Effector memory CD8-positive, alpha-beta T cell (primary cell): Measurements from ENCODE around the gene GLG1.
"Not testable (repeated sequence)": the region's sequence is repeated elsewhere in the genome, so short reads cannot be mapped to it uniquely, and the experiment has no call there.

ENCODE experiments used
- ATAC-seq: fragments of 150-1000 bp; cut with Tn5 transposase; replicated peaks from 2 replicates; pipeline ENCODE4 v1.10.0; 2021; ENCODE audit warnings: mild to moderate bottlenecking, moderate library complexity
- DNase-seq, 3 experiments: peaks; one replicate each; pipeline ENCODE4 v3.0.0; 2021
- H3K27ac Mint-ChIP-seq, 2 donors: one replicate each; pipeline ENCODE4 v1.8.0; 2022; ENCODE audit warnings: mild to moderate bottlenecking in 2 of 2, mixed read lengths in 2 of 2, moderate library complexity in 2 of 2
- H3K27me3 Mint-ChIP-seq, 2 donors: one replicate each; pipeline ENCODE4 v1.8.0; 2022; ENCODE audit warnings: mixed read lengths in 2 of 2
- H3K36me3 Mint-ChIP-seq: one replicate; pipeline ENCODE4 v1.8.0; 2022; ENCODE audit warnings: mild to moderate bottlenecking, moderate library complexity, mixed read lengths; ENCODE audit not compliant: insufficient read depth
- H3K4me1 Mint-ChIP-seq, 2 donors: one replicate each; pipeline ENCODE4 v1.8.0; 2022; ENCODE audit warnings: low read depth in 2 of 2, mixed read lengths in 2 of 2
- H3K4me3 Mint-ChIP-seq, 2 donors: one replicate each; pipeline ENCODE4 v1.8.0; 2022; ENCODE audit warnings: mild to moderate bottlenecking in 2 of 2, mixed read lengths in 2 of 2, moderate library complexity in 2 of 2
- H3K9me3 Mint-ChIP-seq, 2 donors: one replicate each; pipeline ENCODE4 v1.8.0; 2022; ENCODE audit warnings: mixed read lengths in 2 of 2

The GLG1 gene

GRCh38 chr16:74524926-74525325 lies 82.0 kb downstream of the GLG1 start:
- DNase-seq = no peak
- H3K4me1 Mint-ChIP-seq = peaks cover 5 to 22% of the 10 kb centered on the region in 2 donors
- H3K27me3 Mint-ChIP-seq = no peaks in the 10 kb centered on the region
- peaks cover 29% of the 10 kb centered on the region for H3K36me3 Mint-ChIP-seq
- H3K9me3 Mint-ChIP-seq = no peaks in the 10 kb centered on the region
- H3K27ac Mint-ChIP-seq = peak overlapping the region in 1 of 2 donors; percentile 46
- ATAC-seq = no peak
- no peak overlapping the region for H3K4me3 Mint-ChIP-seq

DNA sequence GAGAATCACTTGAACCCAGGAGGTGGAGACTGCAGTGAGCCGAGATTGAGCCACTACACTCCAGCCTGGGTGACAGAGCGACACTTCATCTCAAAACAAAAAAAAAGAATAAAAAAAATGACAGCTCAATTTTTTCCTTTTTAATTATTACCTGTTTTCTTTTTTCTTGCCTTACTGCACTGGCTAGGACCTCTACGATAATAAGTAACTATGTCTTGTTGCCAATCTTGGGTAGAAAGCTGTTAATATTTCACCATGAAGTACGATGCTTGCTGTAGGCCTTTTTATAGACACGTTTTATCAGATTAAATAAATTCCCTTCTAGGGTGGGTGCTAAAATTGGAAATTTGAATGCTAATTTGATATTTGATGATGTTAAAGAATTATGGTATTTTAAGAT lies 82.8 kb downstream of the GLG1 start:
- no peak overlapping the region for H3K4me3 Mint-ChIP-seq
- H3K4me1 Mint-ChIP-seq = peaks cover 5 to 24% of the 10 kb centered on the region in 2 donors
- no peak for DNase-seq
- H3K27me3 Mint-ChIP-seq = no peaks in the 10 kb centered on the region
- H3K27ac Mint-ChIP-seq = peak overlapping the region in 1 of 2 donors; percentile 46
- peaks cover 23% of the 10 kb centered on the region for H3K36me3 Mint-ChIP-seq
- ATAC-seq = no peak
- no peaks in the 10 kb centered on the region for H3K9me3 Mint-ChIP-seq

DNA sequence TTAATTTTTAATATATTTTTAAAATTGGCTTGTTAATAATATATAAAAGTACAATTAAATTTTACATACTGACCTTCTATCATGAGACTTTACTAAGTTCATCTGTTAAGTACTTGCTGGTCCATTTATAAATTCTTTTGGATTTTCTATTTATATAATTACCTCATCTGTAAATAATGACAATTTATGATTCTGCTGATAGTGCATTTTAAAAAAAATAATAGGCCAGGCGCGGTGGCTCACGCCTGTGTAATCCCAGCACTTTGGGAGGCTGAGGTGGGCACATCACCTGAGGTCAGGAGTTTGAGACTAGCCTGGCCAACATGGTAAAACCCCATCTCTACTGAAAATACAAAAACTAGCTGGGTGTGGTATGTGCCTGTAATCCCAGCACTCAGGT lies 83.2 kb downstream of the GLG1 start:
- not testable (repeated sequence) for ATAC-seq, H3K9me3 Mint-ChIP-seq, H3K27ac Mint-ChIP-seq, DNase-seq, H3K4me3 Mint-ChIP-seq, H3K27me3 Mint-ChIP-seq
- H3K4me1 Mint-ChIP-seq = peaks cover 5 to 24% of the 10 kb centered on the region in 2 donors
- peaks cover 21% of the 10 kb centered on the region for H3K36me3 Mint-ChIP-seq

- ATAC-seq (no peak), DNase-seq (no peak)
- Mint-ChIP-seq H3K36me3 (peaks cover 7% of the 10 kb centered on the region), H3K4me3 (no peak overlapping the region), H3K27ac (peak overlapping the region in 1 of 2 donors; percentile 34), H3K4me1 (peaks cover 12 to 35% of the 10 kb centered on the region in 2 donors), H3K9me3 (no peaks in the 10 kb centered on the region), H3K27me3 (no peaks in the 10 kb centered on the region)
Measured at GRCh38 chr16:74522160-74522559, 84.8 kb downstream of the GLG1 start.

- H3K9me3 Mint-ChIP-seq = no peaks in the 10 kb centered on the region
- DNase-seq = no peak
- H3K4me3 Mint-ChIP-seq = no peak overlapping the region
- H3K36me3 Mint-ChIP-seq = peaks cover 5% of the 10 kb centered on the region
- H3K27ac Mint-ChIP-seq = peak overlapping the region in 1 of 2 donors; percentile 34
- no peak for ATAC-seq
- H3K27me3 Mint-ChIP-seq = no peaks in the 10 kb centered on the region
- peaks cover 13 to 37% of the 10 kb centered on the region in 2 donors for H3K4me1 Mint-ChIP-seq
Measured at GRCh38 chr16:74521691-74522090, 85.2 kb downstream of the GLG1 start.

DNA sequence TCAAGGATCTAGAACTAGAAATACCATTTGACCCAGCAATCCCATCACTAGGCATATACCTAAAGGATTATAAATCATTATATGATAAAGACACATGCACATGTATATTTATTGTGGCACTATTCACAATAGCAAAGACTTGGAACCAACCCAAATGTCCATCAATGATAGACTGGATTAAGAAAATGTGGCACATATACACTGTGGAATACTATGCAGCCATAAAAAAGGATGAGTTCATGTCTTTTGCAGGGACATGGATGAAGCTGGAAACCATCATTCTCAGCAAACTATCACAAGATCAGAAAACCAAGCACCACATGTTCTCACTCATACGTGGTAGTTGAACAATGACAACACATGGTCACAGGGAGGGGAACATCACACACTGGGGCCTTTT lies 88.0 kb downstream of the GLG1 start:
- H3K4me1 Mint-ChIP-seq = peaks cover 31 to 58% of the 10 kb centered on the region in 2 donors

GRCh38 chr16:74511961-74512360 lies 95.0 kb downstream of the GLG1 start:
- H3K9me3 Mint-ChIP-seq = no peaks in the 10 kb centered on the region
- no peak overlapping the region for H3K4me3 Mint-ChIP-seq
- no peaks in the 10 kb centered on the region for H3K27me3 Mint-ChIP-seq
- H3K36me3 Mint-ChIP-seq = peaks cover 17% of the 10 kb centered on the region
- peaks cover 40 to 67% of the 10 kb centered on the region in 2 donors for H3K4me1 Mint-ChIP-seq
- H3K27ac Mint-ChIP-seq = peak overlapping the region; percentile 30 to 59
- no peak for DNase-seq
- no peak for ATAC-seq

More for the DNA sequence above, 88.0 kb downstream of the GLG1 start:
- H3K4me3 Mint-ChIP-seq, H3K9me3 Mint-ChIP-seq, H3K36me3 Mint-ChIP-seq, DNase-seq, ATAC-seq, H3K27me3 Mint-ChIP-seq, H3K27ac Mint-ChIP-seq: not testable (repeated sequence)

DNA sequence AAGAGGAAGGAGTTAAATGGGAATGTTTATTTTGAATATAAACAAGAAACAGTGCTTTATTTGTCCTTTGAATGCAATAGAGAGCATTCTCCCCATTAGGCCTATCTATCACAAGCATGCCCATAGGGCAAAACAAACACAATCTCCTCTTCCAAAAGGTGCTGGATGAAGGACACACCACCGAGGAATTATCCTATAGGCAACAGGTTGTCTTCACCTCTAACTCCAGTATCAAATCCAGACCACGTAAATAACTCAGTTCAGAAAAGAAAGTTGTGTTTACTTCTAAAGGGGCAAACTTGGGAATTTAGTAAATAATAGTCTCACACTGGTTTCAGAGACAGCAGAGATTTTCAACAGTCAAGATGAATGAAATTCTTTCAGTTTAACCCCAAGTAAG lies 101.9 kb downstream of the GLG1 start:
- no peak for DNase-seq
- H3K4me3 Mint-ChIP-seq = no peak overlapping the region
- H3K27me3 Mint-ChIP-seq = no peaks in the 10 kb centered on the region
- peak overlapping the region in 1 of 2 donors; percentile 35 for H3K27ac Mint-ChIP-seq
- H3K4me1 Mint-ChIP-seq = peaks cover 0 to 21% of the 10 kb centered on the region in 2 donors
- H3K9me3 Mint-ChIP-seq = no peaks in the 10 kb centered on the region
- H3K36me3 Mint-ChIP-seq = peaks cover 58% of the 10 kb centered on the region
- ATAC-seq = no peak

- H3K36me3 Mint-ChIP-seq = peaks cover 64% of the 10 kb centered on the region
- no peak for ATAC-seq
- peaks cover 2 to 16% of the 10 kb centered on the region in 2 donors for H3K4me1 Mint-ChIP-seq
- DNase-seq = no peak
- H3K27ac Mint-ChIP-seq = no peak overlapping the region
- H3K27me3 Mint-ChIP-seq = no peaks in the 10 kb centered on the region
- no peak overlapping the region for H3K4me3 Mint-ChIP-seq
- no peaks in the 10 kb centered on the region for H3K9me3 Mint-ChIP-seq
Measured at GRCh38 chr16:74503412-74503811, 103.5 kb downstream of the GLG1 start.

DNA sequence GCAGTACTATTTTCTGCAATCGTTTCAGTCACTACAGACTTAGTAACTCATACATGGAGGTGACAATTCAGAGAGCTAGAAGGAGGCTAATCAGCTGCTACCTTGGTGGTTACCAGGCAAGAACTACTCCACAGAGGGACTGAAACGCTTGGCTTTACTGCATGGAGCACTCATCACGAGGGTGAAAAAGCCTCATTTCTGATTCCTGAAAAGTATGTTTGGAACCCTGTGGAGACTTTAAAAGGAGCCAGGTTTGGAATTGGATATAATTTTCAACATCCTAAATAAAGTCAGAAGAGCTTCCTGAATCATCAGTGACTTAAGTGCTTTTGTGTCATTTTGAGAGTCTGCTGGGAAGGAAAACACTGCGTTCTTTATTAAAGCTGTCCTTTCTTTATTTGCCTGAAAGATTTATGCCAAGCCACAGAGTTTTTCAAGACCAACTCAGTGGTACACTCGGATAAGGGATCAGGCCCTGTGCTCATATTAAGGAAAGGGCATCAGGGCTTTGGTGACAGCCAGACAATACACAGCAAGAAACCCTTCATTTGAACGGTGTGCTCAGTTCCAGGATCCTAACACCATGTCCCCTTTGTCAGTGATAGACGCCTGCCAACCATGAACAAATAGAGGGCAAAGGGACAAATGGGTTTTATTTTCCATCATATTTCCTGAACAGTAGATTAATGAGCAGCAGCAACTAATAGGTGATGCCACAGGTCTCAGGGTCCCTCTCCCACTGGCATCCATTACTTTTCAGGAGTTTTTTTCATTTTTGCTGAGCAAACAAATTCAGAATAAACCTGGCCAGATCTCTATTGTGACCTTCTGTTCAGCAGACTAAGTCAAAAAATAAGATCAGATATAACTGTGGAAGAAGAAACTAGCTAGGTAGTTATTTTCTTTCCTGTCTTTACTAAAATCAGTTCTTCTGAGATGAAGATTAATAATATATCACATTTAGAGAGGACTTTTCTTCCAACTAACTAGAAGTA lies 105.1 kb downstream of the GLG1 start:
- no peaks in the 10 kb centered on the region for H3K27me3 Mint-ChIP-seq
- H3K9me3 Mint-ChIP-seq = no peaks in the 10 kb centered on the region
- DNase-seq (no peak), ATAC-seq (no peak)
- no peak overlapping the region for H3K4me3 Mint-ChIP-seq
- peak overlapping the region in 1 of 2 donors; percentile 86 for H3K27ac Mint-ChIP-seq
- H3K4me1 Mint-ChIP-seq = peaks cover 4 to 7% of the 10 kb centered on the region in 2 donors
- peaks cover 52% of the 10 kb centered on the region for H3K36me3 Mint-ChIP-seq

GRCh38 chr16:74500907-74501306 lies 106.0 kb downstream of the GLG1 start:
- DNase-seq = no peak
- Mint-ChIP-seq H3K27me3 (no peaks in the 10 kb centered on the region), H3K36me3 (peaks cover 49% of the 10 kb centered on the region), H3K27ac (peak overlapping the region in 1 of 2 donors; percentile 86), H3K4me1 (peaks cover 4% of the 10 kb centered on the region in 2 donors), H3K4me3 (no peak overlapping the region), H3K9me3 (no peaks in the 10 kb centered on the region)
- no peak for ATAC-seq

DNA sequence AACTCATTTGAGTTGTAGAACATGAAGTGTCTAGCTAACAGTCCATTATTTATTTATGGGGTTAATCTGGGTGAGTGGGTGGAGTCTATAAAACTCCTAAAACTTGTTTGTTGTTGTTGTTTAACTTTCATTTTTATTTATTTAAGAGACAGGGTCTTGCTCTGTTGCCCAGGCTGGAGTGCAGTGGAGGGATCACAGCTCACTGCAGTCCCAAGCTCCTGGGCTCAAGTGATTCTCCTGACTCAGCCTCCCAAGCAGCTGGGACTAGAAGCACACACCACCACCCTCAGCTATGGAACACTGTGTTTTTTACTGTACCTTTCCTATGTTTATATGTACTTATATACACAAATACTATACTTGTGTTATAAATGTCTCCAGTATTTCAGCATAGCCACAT lies 107.8 kb downstream of the GLG1 start:
- Mint-ChIP-seq H3K4me1 (peaks cover 4% of the 10 kb centered on the region in 2 donors), H3K27ac (peak overlapping the region in 1 of 2 donors; percentile 35), H3K36me3 (peaks cover 64% of the 10 kb centered on the region), H3K4me3 (no peak overlapping the region), H3K27me3 (no peaks in the 10 kb centered on the region), H3K9me3 (no peaks in the 10 kb centered on the region)
- ATAC-seq (no peak), DNase-seq (no peak)

- Mint-ChIP-seq H3K4me3 (no peak overlapping the region), H3K36me3 (peaks cover 64% of the 10 kb centered on the region), H3K27me3 (no peaks in the 10 kb centered on the region), H3K4me1 (peaks cover 0 to 4% of the 10 kb centered on the region in 2 donors), H3K27ac (no peak overlapping the region), H3K9me3 (no peaks in the 10 kb centered on the region)
- ATAC-seq = no peak
- DNase-seq = no peak
Measured at GRCh38 chr16:74497761-74498160, 109.2 kb downstream of the GLG1 start.

GRCh38 chr16:74496054-74496453 lies 110.9 kb downstream of the GLG1 start:
- DNase-seq (no peak), ATAC-seq (no peak)
- Mint-ChIP-seq H3K9me3 (no peaks in the 10 kb centered on the region), H3K27ac (peak overlapping the region in 1 of 2 donors; percentile 15), H3K4me1 (peaks cover 0 to 4% of the 10 kb centered on the region in 2 donors), H3K27me3 (no peaks in the 10 kb centered on the region), H3K36me3 (peaks cover 67% of the 10 kb centered on the region), H3K4me3 (no peak overlapping the region)
